ENCODE results near the gene MARCHF3.
A peak's percentile ranks its signal among the peaks of the same experiment; 100 is the strongest.
"Not testable (repeated sequence)": the region's sequence is repeated elsewhere in the genome, so short reads cannot be mapped to it uniquely, and the experiment has no call there.

MARCHF3 gene

GRCh38 chr5:126871441-126871840 lies 158.9 kb downstream of the MARCHF3 start:
- no peak overlapping the region for H3K27ac Mint-ChIP-seq
- H3K27me3 Mint-ChIP-seq (ENCODE audit: low read depth): no peaks in the 10 kb centered on the region
- no peak overlapping the region for H3K4me3 Mint-ChIP-seq
- peaks cover 12% of the 10 kb centered on the region for H3K4me1 Mint-ChIP-seq (ENCODE audit: low read depth)
- peaks cover 3% of the 10 kb centered on the region for H3K36me3 Mint-ChIP-seq (ENCODE audit: low read depth)
- no peaks in the 10 kb centered on the region for H3K9me3 Mint-ChIP-seq

- Mint-ChIP-seq H3K36me3 (ENCODE audit: low read depth) (peaks cover 3% of the 10 kb centered on the region), H3K4me3 (peak overlapping the region; percentile 69), H3K27me3 (ENCODE audit: low read depth) (no peaks in the 10 kb centered on the region), H3K27ac (no peak overlapping the region), H3K9me3 (no peaks in the 10 kb centered on the region), H3K4me1 (ENCODE audit: low read depth) (peaks cover 12% of the 10 kb centered on the region)
Observed at GRCh38 chr5:126869005-126869451, 161.3 kb downstream of the MARCHF3 start.

DNA sequence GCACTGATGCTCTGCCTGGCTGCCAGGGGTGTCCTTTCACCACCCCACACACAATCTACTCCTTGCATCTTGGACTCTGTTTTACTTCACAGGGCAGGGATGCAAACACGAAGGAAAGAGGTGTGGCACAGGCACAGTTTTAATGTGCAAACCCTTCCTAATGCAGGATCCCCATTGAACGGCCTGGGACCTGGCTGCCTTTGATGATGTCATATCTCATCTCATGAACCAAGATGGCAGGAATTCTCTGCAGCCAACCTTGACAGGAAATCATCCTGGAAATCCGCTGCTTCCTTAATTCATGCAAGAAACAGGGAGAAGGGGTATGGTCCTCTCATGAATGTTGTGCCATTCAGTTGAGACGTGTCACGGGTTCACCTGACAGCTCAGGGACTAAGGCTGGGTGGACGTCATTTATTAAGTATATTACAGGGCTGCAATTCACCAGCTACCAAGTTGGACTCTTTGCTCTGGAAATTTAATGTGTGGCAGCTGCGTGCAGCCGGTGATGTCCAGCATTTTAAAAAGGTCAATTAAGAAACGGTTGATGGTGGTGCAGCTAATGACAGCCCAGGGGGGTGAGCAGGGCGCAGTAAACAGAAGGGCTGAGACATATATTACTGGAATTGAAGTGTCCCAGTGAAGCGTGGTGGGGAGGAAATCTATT lies 161.9 kb downstream of the MARCHF3 start:
- H3K27ac Mint-ChIP-seq: no peak overlapping the region
- H3K9me3 Mint-ChIP-seq: no peaks in the 10 kb centered on the region
- H3K36me3 Mint-ChIP-seq (ENCODE audit: low read depth): peaks cover 3% of the 10 kb centered on the region
- H3K4me3 Mint-ChIP-seq: peak overlapping the region; percentile 69
- H3K27me3 Mint-ChIP-seq (ENCODE audit: low read depth): no peaks in the 10 kb centered on the region
- peaks cover 12% of the 10 kb centered on the region for H3K4me1 Mint-ChIP-seq (ENCODE audit: low read depth)

- Mint-ChIP-seq H3K27me3 (ENCODE audit: low read depth) (no peaks in the 10 kb centered on the region), H3K4me3 (no peak overlapping the region), H3K36me3 (ENCODE audit: low read depth) (peaks cover 3% of the 10 kb centered on the region), H3K27ac (no peak overlapping the region), H3K4me1 (ENCODE audit: low read depth) (peaks cover 14% of the 10 kb centered on the region), H3K9me3 (no peaks in the 10 kb centered on the region)
Observed at GRCh38 chr5:126866851-126867636, 163.3 kb downstream of the MARCHF3 start.

DNA sequence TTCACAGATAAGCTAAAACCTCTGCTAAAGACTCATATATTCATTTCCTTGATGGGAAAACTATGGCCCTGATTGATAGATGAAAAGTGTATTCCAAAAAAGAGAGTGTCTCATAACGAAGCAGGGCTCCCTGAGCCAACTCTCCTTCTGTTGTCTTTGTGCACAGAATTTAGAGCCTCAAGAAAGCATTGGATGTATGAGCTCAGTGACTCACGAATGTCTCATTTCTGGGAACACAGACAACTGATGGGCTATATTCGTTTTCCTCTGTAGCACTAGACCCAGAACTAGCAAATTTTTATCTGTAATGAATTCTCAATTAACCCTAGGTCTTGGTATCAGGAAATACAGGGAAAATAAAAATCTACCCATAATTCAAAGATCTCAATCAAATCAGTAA lies 165.1 kb downstream of the MARCHF3 start:
- H3K36me3 Mint-ChIP-seq (ENCODE audit: low read depth): peaks cover 3% of the 10 kb centered on the region
- peaks cover 17% of the 10 kb centered on the region for H3K4me1 Mint-ChIP-seq (ENCODE audit: low read depth)
- no peaks in the 10 kb centered on the region for H3K27me3 Mint-ChIP-seq (ENCODE audit: low read depth)
- no peak overlapping the region for H3K4me3 Mint-ChIP-seq
- no peaks in the 10 kb centered on the region for H3K9me3 Mint-ChIP-seq
- H3K27ac Mint-ChIP-seq: no peak overlapping the region

DNA sequence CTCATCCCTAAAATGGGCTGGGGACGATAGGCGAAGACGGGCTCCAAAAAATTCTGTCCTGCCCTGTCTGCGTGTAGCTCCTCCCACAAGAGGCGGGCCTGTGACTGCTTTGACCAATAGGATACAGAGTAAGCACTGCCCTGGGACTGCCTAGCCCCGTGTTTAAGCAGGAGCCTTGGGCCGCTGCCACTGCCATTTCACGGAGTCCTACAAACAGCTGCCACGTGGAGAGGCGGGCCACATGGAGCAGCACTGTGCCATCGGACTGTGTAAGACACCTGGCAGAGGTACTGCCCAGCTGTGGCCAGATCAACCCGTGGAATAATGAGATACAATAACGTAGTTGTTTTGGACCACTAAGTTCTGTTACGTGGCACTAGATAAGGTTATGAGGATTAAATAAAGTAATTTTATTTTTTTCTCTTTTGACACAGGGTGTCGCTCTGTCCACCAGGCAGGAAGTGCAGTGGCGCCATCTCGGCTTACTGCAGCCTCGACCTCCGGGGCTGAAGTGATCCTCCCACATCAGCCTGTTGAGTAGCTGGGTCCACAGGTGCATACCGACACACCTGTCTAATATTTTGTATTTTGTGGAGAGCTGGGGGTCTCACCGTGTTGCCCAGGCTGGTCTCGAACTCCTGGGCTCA lies 166.2 kb downstream of the MARCHF3 start:
- H3K4me3 Mint-ChIP-seq: no peak overlapping the region
- H3K36me3 Mint-ChIP-seq (ENCODE audit: low read depth): peaks cover 1% of the 10 kb centered on the region
- H3K9me3 Mint-ChIP-seq: no peaks in the 10 kb centered on the region
- no peaks in the 10 kb centered on the region for H3K27me3 Mint-ChIP-seq (ENCODE audit: low read depth)
- no peak overlapping the region for H3K27ac Mint-ChIP-seq
- H3K4me1 Mint-ChIP-seq (ENCODE audit: low read depth): peaks cover 15% of the 10 kb centered on the region

- H3K27me3 Mint-ChIP-seq (ENCODE audit: low read depth): no peaks in the 10 kb centered on the region
- peaks cover 10% of the 10 kb centered on the region for H3K4me1 Mint-ChIP-seq (ENCODE audit: low read depth)
- no peaks in the 10 kb centered on the region for H3K9me3 Mint-ChIP-seq
- H3K36me3 Mint-ChIP-seq (ENCODE audit: low read depth): no peaks in the 10 kb centered on the region
- H3K27ac Mint-ChIP-seq: no peak overlapping the region
- H3K4me3 Mint-ChIP-seq: no peak overlapping the region
Observed at GRCh38 chr5:126863402-126863801, 167.0 kb downstream of the MARCHF3 start.

DNA sequence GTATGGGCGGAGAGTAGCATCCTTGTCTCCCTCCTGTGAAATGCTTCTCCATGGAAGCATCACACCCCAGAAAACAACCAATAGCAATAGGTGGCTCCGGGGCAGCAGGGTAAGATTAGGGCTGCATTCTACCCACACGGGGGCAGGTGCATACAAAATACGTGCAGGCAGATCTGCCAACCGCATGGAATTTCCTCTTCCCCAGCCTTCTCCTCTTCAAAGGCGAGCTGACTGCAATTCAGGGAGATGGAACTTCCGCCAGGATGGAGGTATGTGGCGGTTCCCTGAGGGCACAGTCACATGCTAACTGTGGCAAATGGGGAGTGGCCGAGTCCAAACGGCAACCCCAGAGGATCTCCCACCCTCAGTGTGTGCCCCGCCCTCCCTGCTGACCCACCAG lies 171.9 kb downstream of the MARCHF3 start:
- peaks cover 10% of the 10 kb centered on the region for H3K36me3 Mint-ChIP-seq (ENCODE audit: low read depth)
- H3K9me3 Mint-ChIP-seq: no peaks in the 10 kb centered on the region
- H3K4me3 Mint-ChIP-seq: no peak overlapping the region
- peaks cover 20% of the 10 kb centered on the region for H3K4me1 Mint-ChIP-seq (ENCODE audit: low read depth)
- H3K27me3 Mint-ChIP-seq (ENCODE audit: low read depth): no peaks in the 10 kb centered on the region
- H3K27ac Mint-ChIP-seq: no peak overlapping the region

DNA sequence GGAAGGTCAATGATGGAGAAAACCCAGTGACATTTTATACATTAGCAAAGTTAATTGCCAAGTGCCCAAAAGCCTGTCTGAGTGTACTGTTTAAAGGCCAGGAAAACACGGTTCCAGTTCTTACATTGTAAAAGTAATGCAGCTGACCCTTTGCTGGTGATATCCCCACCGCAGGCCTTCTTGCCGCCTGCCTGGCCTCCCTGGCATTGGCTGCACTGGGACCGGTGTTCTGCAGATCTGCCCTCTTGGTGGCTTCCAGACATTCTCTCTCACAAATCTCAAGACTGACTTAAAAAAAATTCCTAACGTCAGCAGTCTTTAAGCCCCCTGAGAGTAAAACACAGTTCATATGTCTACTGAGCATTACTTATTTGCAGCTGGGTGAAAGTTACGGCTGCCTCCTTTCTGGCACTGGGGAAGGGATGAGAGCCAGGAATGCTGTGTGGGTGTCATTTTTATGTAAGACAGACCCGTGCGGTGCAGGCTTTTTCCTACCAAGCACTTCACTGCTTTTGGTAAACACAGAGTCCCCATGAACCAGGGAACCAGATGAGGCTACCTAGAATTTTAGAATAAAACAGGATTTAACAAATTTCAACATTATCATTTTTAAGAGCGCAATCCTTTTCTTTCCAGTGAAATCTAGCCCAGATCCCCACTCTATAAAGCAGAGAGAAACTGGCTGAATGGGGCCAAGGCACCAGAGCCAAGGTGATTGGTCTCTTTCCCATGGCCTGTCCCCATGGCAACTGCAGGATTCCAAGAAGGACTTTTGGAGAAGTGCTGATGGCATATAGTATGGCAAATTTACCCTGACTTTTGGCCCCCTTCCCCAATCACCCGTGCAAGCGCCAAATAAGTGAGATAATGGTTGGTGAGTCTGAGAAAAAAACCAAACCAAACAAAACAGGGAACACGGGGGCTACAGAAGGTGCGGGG lies 172.6 kb downstream of the MARCHF3 start:
- no peaks in the 10 kb centered on the region for H3K9me3 Mint-ChIP-seq
- no peaks in the 10 kb centered on the region for H3K27me3 Mint-ChIP-seq (ENCODE audit: low read depth)
- peaks cover 25% of the 10 kb centered on the region for H3K4me1 Mint-ChIP-seq (ENCODE audit: low read depth)
- no peak overlapping the region for H3K27ac Mint-ChIP-seq
- H3K36me3 Mint-ChIP-seq (ENCODE audit: low read depth): peaks cover 12% of the 10 kb centered on the region
- H3K4me3 Mint-ChIP-seq: no peak overlapping the region

DNA sequence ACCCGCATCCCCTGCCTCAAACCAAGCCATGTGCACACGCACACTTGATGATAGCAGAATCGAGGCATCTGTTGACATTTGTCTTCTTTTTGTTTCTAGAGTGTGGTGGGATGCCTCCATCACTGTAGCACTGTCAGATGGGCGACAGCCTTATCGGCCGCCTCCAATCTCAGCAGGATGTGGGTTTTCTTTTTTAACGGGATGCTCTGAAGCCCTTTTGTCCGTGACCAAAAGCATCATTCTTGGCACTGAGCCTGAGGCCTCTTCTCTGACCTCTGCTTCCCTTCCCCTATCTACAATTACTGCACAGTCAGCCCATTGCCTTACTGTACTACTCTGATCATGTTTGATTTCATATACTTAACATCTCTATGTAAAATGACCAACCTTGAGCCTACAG lies 175.1 kb downstream of the MARCHF3 start:
- Mint-ChIP-seq H3K4me1 (ENCODE audit: low read depth) (peaks cover 42% of the 10 kb centered on the region), H3K9me3 (no peaks in the 10 kb centered on the region), H3K36me3 (ENCODE audit: low read depth) (peaks cover 12% of the 10 kb centered on the region), H3K27me3 (ENCODE audit: low read depth) (no peaks in the 10 kb centered on the region), H3K4me3 (no peak overlapping the region), H3K27ac (peak overlapping the region; percentile 66)

GRCh38 chr5:126854526-126855110 lies 175.7 kb downstream of the MARCHF3 start:
- Mint-ChIP-seq H3K4me1 (ENCODE audit: low read depth) (peaks cover 42% of the 10 kb centered on the region), H3K27ac (peak overlapping the region; percentile 66), H3K4me3 (no peak overlapping the region)

DNA sequence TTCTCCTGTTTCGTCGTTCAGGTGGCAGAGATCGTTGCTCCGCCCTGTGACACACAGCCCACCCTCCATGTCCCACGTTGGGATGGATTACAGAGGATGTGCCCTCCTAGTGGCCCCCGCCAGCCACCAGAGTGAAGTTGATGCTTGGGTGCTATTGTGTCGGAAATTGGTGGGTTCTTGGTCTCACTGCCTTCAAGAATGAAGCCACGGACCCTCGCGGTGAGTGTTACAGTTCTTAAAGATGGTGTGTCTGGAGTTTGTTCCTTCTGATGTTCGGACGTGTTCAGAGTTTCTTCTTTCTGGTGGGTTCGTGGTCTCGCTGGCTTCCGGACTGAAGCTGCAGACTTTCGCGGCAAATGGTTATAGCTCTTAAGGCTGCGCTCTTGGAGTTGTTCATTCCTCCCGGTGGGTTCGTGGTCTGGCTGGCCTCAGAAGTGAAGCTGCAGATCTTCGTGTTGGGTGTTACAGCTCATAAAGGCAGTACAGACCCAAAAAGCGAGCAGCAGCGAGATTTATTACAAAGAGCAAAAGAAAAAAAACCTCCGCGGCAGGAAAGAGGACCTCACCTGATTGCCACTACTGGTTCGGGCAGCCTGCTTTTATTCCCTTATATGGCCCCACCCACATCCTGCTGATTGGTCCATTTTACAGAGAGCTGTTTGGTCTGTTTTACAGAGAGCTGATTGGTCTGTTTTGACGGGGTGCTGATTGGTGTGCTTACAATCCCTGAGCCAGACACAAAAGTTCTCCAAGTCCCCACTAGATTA lies 176.6 kb downstream of the MARCHF3 start:
- H3K9me3 Mint-ChIP-seq; H3K27me3 Mint-ChIP-seq (ENCODE audit: low read depth): not testable (repeated sequence)
- Mint-ChIP-seq H3K36me3 (ENCODE audit: low read depth) (peaks cover 12% of the 10 kb centered on the region), H3K4me3 (peak overlapping the region; percentile 76), H3K4me1 (ENCODE audit: low read depth) (peaks cover 42% of the 10 kb centered on the region), H3K27ac (peak overlapping the region; percentile 95)

More at GRCh38 chr5:126854526-126855110, 175.7 kb downstream of the MARCHF3 start:
- H3K9me3 Mint-ChIP-seq: no peaks in the 10 kb centered on the region
- H3K27me3 Mint-ChIP-seq (ENCODE audit: low read depth): no peaks in the 10 kb centered on the region
- peaks cover 12% of the 10 kb centered on the region for H3K36me3 Mint-ChIP-seq (ENCODE audit: low read depth)

DNA sequence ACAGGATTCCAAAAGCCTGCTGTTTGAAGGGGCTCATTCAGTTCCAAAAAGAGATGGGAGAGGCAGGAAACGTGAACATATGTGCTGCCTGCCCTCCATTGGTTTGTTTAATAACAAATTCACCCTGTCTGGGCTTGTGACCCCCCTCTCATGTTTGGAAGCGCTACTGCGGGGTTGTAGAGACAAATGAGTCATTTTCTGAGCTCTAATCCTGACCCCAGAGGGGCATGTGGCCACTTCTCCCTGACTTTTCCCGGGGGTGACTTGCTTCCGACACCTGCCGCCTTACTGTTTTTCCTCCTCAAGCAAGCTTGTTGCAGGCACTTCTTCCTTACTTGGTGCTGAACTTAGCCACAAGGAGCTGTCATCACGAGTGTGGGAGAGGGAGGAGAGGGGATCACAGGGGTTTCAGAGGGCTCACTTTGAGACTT lies 177.5 kb downstream of the MARCHF3 start:
- peaks cover 42% of the 10 kb centered on the region for H3K4me1 Mint-ChIP-seq (ENCODE audit: low read depth)

More for the DNA sequence above, 177.5 kb downstream of the MARCHF3 start:
- Mint-ChIP-seq H3K4me3 (peak overlapping the region; percentile 76), H3K27me3 (ENCODE audit: low read depth) (no peaks in the 10 kb centered on the region), H3K27ac (peak overlapping the region; percentile 95), H3K36me3 (ENCODE audit: low read depth) (peaks cover 12% of the 10 kb centered on the region), H3K9me3 (no peaks in the 10 kb centered on the region)
